CD14-positive monocyte (primary cell): ENCODE results near the gene PIEZO2. TPM values are rescaled to one million over a fixed set of nuclear protein-coding genes. Genes with fewer than 3 reads are reported as not detected.

ENCODE experiments used
- DNase-seq, 3 donors: peaks; one replicate each; pipeline ENCODE4 v3.0.0-alpha.2; 2011 to 2022
- H2AFZ ChIP-seq: 2 replicates; pipeline ENCODE4 v1.6.0; 2012; ENCODE audit warnings: mild to moderate bottlenecking, low read depth, low read length, inconsistent platforms; ENCODE audit not compliant: insufficient read depth, poor library complexity, severe bottlenecking
- H3K27ac ChIP-seq, 2 donors: 1 replicate in 1 of 2; 2 replicates in 1 of 2; pipeline ENCODE4 v1.5.1; 2012 to 2013; ENCODE audit warnings: low read length in 2 of 2, control low read depth in 1 of 2, inconsistent platforms in 1 of 2, low read depth in 1 of 2, mild to moderate bottlenecking in 1 of 2
- H3K27me3 ChIP-seq, 2 donors: one replicate each; pipeline versions ENCODE4 v1.6.0 to v1.6.1; 2011 to 2013; ENCODE audit warnings: low read length in 2 of 2; ENCODE audit not compliant: control insufficient read depth in 2 of 2, insufficient read depth in 2 of 2
- H3K36me3 ChIP-seq, 2 donors: replicated peaks in 1 of 2; 1 replicate in 1 of 2; 2 replicates in 1 of 2; pipeline versions ENCODE4 v1.5.1 to v1.6.1; 2012 to 2013; ENCODE audit warnings: low read length in 2 of 2, control low read depth in 1 of 2, inconsistent platforms in 1 of 2, mild to moderate bottlenecking in 1 of 2; ENCODE audit not compliant: insufficient read depth in 2 of 2, control insufficient read depth in 1 of 2
- H3K4me1 ChIP-seq, 2 donors: 1 replicate in 1 of 2; 2 replicates in 1 of 2; pipeline versions ENCODE4 v1.5.1 to v1.6.1; 2012 to 2013; ENCODE audit warnings: low read length in 2 of 2, control low read depth in 1 of 2, inconsistent platforms in 1 of 2, mild to moderate bottlenecking in 1 of 2, moderate library complexity in 1 of 2; ENCODE audit not compliant: insufficient read depth in 2 of 2, control insufficient read depth in 1 of 2
- H3K4me2 ChIP-seq: replicated peaks from 2 replicates; pipeline ENCODE3; 2012; ENCODE audit warnings: low read length, moderate library complexity, mild to moderate bottlenecking; ENCODE audit not compliant: poor library complexity, severe bottlenecking; ENCODE audit errors: extremely low read depth
- H3K4me3 ChIP-seq, 3 experiments: fragments of 200-600 bp in 1 of 3; sonication (generic) in 1 of 3; replicated peaks in 1 of 3; 1 replicate in 2 of 3; 2 replicates in 1 of 3; pipeline ENCODE4 v1.5.1; 2011 to 2013; ENCODE audit warnings: low read length in 3 of 3, mild to moderate bottlenecking in 3 of 3, control low read depth in 2 of 3, low read depth in 2 of 3, inconsistent platforms in 1 of 3, moderate library complexity in 1 of 3
- H3K79me2 ChIP-seq: 2 replicates; pipeline ENCODE4 v1.6.0; 2012; ENCODE audit warnings: mild to moderate bottlenecking, control low read depth, inconsistent platforms, low read length, moderate library complexity; ENCODE audit not compliant: insufficient read depth
- H3K9ac ChIP-seq: 2 replicates; pipeline ENCODE4 v1.6.0; 2017; ENCODE audit warnings: low read length, mild to moderate bottlenecking; ENCODE audit not compliant: insufficient read depth, poor library complexity, severe bottlenecking
- H3K9me3 ChIP-seq, 2 donors: replicated peaks in 1 of 2; 1 replicate in 1 of 2; 2 replicates in 1 of 2; pipeline versions ENCODE4 v1.5.1 to v1.6.1; 2012 to 2013; ENCODE audit warnings: low read length in 2 of 2, control low read depth in 1 of 2; ENCODE audit not compliant: control insufficient read depth in 1 of 2, insufficient read depth in 1 of 2
- H4K20me1 ChIP-seq: 2 replicates; pipeline ENCODE4 v1.6.0; 2012; ENCODE audit warnings: mild to moderate bottlenecking, low read length, control low read depth, moderate library complexity; ENCODE audit not compliant: insufficient read depth
- H3K27ac Mint-ChIP-seq, 7 donors: one replicate each; pipeline ENCODE4 v1.8.0; 2020; ENCODE audit warnings: mild to moderate bottlenecking in 7 of 7, mixed read lengths in 7 of 7, moderate library complexity in 6 of 7, inconsistent platforms in 2 of 7
- H3K27me3 Mint-ChIP-seq, 3 donors: one replicate each; pipeline ENCODE4 v1.8.0; 2021 to 2022; ENCODE audit warnings: low read depth in 3 of 3, mild to moderate bottlenecking in 3 of 3, mixed read lengths in 3 of 3, moderate library complexity in 3 of 3, inconsistent platforms in 1 of 3
- H3K36me3 Mint-ChIP-seq, 2 donors: one replicate each; pipeline ENCODE4 v1.8.0; 2020; ENCODE audit warnings: mixed read lengths in 2 of 2, inconsistent platforms in 1 of 2, mild to moderate bottlenecking in 1 of 2
- H3K4me1 Mint-ChIP-seq: one replicate; pipeline ENCODE4 v1.8.0; 2020; ENCODE audit warnings: mild to moderate bottlenecking, mixed read lengths
- H3K4me3 Mint-ChIP-seq, 2 donors: one replicate each; pipeline ENCODE4 v1.8.0; 2020; ENCODE audit warnings: mild to moderate bottlenecking in 2 of 2, mixed read lengths in 2 of 2, moderate library complexity in 1 of 2
- H3K9me3 Mint-ChIP-seq, 7 donors: one replicate each; pipeline ENCODE4 v1.8.0; 2020 to 2022; ENCODE audit warnings: mixed read lengths in 7 of 7, mild to moderate bottlenecking in 6 of 7, moderate library complexity in 6 of 7, inconsistent platforms in 2 of 7
- CTCF ChIP-seq: fragments of 200-600 bp; IDR thresholded peaks from one replicate; pipeline ENCODE4 v1.8.0; 2022; ENCODE audit warnings: antibody characterized with exemption, mild to moderate bottlenecking
- WGBS: methylation state at CpG from one replicate; pipeline ENCODE4 v1.1.5; 2013; ENCODE audit warnings: missing lambda C conversion rate; ENCODE audit not compliant: insufficient coverage; 5-methylcytosine and 5-hydroxymethylcytosine counted together
- intact Hi-C, 2 donors: fragments of 100-400 bp; cut with micrococcal nuclease; formaldehyde crosslinking; loops; one replicate each; pipeline versions ENCODE4 v1.15.0 to v1.15.1; 2023
- polyA plus RNA-seq, 3 donors: library from polyadenylated mRNA; depleted of rRNA in 1 of 3; unstranded in 2 of 3; stranded (reverse) in 1 of 3; fragments of 300-500 nt in 2 of 3; fragments of >200 nt in 1 of 3; fragmentation: Illumina TruSeq in 2 of 3; gene quantifications; 1 replicate in 2 of 3; 2 replicates in 1 of 3; pipeline ENCODE4 v1.2.3, GENCODE V29; 2012 to 2021

PIEZO2 gene
- polyA plus RNA-seq, 3 donors, result not detected

- no peak overlapping the region for H3K9ac ChIP-seq
- DNase-seq, result no peak
- H3K79me2 ChIP-seq, result no peaks in the 10 kb centered on the region
- H3K36me3 ChIP-seq, result no peaks in the 10 kb centered on the region
- H3K4me2 ChIP-seq, result no peak overlapping the region
- H3K4me1 Mint-ChIP-seq, result no peaks in the 10 kb centered on the region
- no peak overlapping the region for H2AFZ ChIP-seq
- H4K20me1 ChIP-seq, result no peaks in the 10 kb centered on the region
- H3K27ac Mint-ChIP-seq, result no peak overlapping the region
- no peak overlapping the region for H3K27ac ChIP-seq
- H3K4me1 ChIP-seq, result no peaks in the 10 kb centered on the region
- H3K9me3 Mint-ChIP-seq, result no peaks in the 10 kb centered on the region
- intact Hi-C loops, result no loop called here
- 75% methylated on average over 1 of the region's 1 CpG for WGBS
- no peaks in the 10 kb centered on the region for H3K27me3 ChIP-seq
- H3K4me3 ChIP-seq, result no peak overlapping the region
- no peak for TF ChIP-seq CTCF
- no peak overlapping the region for H3K4me3 Mint-ChIP-seq
- peaks cover 2 to 5% (median 5%) of the 10 kb centered on the region in 3 donors for H3K27me3 Mint-ChIP-seq
- H3K36me3 Mint-ChIP-seq, result no peaks in the 10 kb centered on the region
- H3K9me3 ChIP-seq, result no peaks in the 10 kb centered on the region
Measured at GRCh38 chr18:10755855-10756254, 393.5 kb downstream of the PIEZO2 start.

GRCh38 chr18:10754128-10754527 lies 395.2 kb downstream of the PIEZO2 start:
- no peaks in the 10 kb centered on the region for H3K27me3 ChIP-seq
- WGBS, result 100% methylated on average over 3 of the region's 4 CpGs
- Mint-ChIP-seq H3K4me3 (no peak overlapping the region), H3K27me3 (peaks cover 2 to 7% (median 5%) of the 10 kb centered on the region in 3 donors), H3K9me3 (no peaks in the 10 kb centered on the region), H3K27ac (no peak overlapping the region), H3K36me3 (no peaks in the 10 kb centered on the region), H3K4me1 (no peaks in the 10 kb centered on the region)
- no peak for TF ChIP-seq CTCF
- no peaks in the 10 kb centered on the region for H3K4me1 ChIP-seq
- H4K20me1 ChIP-seq, result no peaks in the 10 kb centered on the region
- intact Hi-C loops, result no loop called here
- no peak overlapping the region for H3K4me2 ChIP-seq
- no peak overlapping the region for H3K27ac ChIP-seq
- no peak overlapping the region for H3K9ac ChIP-seq
- H2AFZ ChIP-seq, result no peak overlapping the region
- H3K4me3 ChIP-seq, result no peak overlapping the region
- no peak for DNase-seq
- H3K9me3 ChIP-seq, result no peaks in the 10 kb centered on the region
- no peaks in the 10 kb centered on the region for H3K79me2 ChIP-seq
- H3K36me3 ChIP-seq, result no peaks in the 10 kb centered on the region
